Trophoblast cell (in vitro differentiated cells and primary cell): Measurements from ENCODE around the gene SQSTM1.

Experiments
- DNase-seq, 2 donors: peaks; one replicate each; pipeline ENCODE4 v3.0.0-alpha.2; 2016
- H2AFZ ChIP-seq: 2 replicates; pipeline ENCODE4 v1.6.1; 2013; ENCODE audit warnings: low read length, moderate library complexity, mild to moderate bottlenecking; ENCODE audit not compliant: insufficient read depth, poor library complexity
- H2AK5ac ChIP-seq: 2 replicates; pipeline ENCODE4 v1.6.1; 2013; ENCODE audit warnings: mild to moderate bottlenecking, low read length
- H2BK120ac ChIP-seq: 2 replicates; pipeline ENCODE4 v1.6.1; 2013; ENCODE audit warnings: low read length, mild to moderate bottlenecking, moderate library complexity; ENCODE audit not compliant: insufficient read depth, poor library complexity
- H2BK12ac ChIP-seq: 2 replicates; pipeline ENCODE4 v1.6.1; 2013; ENCODE audit warnings: mild to moderate bottlenecking, low read length, moderate library complexity
- H2BK5ac ChIP-seq: 2 replicates; pipeline ENCODE4 v1.6.1; 2013; ENCODE audit warnings: low read length, low read depth, moderate library complexity, mild to moderate bottlenecking; ENCODE audit not compliant: poor library complexity
- H3K14ac ChIP-seq: 2 replicates; pipeline ENCODE4 v1.6.1; 2013; ENCODE audit warnings: mild to moderate bottlenecking, low read length
- H3K18ac ChIP-seq: 2 replicates; pipeline ENCODE4 v1.6.1; 2013; ENCODE audit warnings: mild to moderate bottlenecking, low read length
- H3K23ac ChIP-seq: 2 replicates; pipeline ENCODE4 v1.6.1; 2013; ENCODE audit warnings: low read length
- H3K27ac ChIP-seq: 2 replicates; pipeline ENCODE4 v1.5.1; 2013; ENCODE audit warnings: low read depth, mild to moderate bottlenecking, inconsistent platforms, low read length, moderate library complexity
- H3K27me3 ChIP-seq: 2 replicates; pipeline ENCODE4 v1.6.1; 2013; ENCODE audit warnings: inconsistent platforms, mild to moderate bottlenecking, low read length, moderate library complexity; ENCODE audit not compliant: insufficient read depth
- H3K36me3 ChIP-seq, 2 experiments: 1 replicate in 1 of 2; 2 replicates in 1 of 2; pipeline ENCODE4 v1.6.1; 2013; ENCODE audit warnings: low read length in 2 of 2, mild to moderate bottlenecking in 2 of 2, moderate library complexity in 1 of 2; ENCODE audit not compliant: insufficient read depth in 2 of 2, control insufficient read depth in 1 of 2
- H3K4ac ChIP-seq: 2 replicates; pipeline ENCODE4 v1.6.1; 2013; ENCODE audit warnings: low read depth, mild to moderate bottlenecking, low read length, moderate library complexity
- H3K4me1 ChIP-seq, 2 experiments: 1 replicate in 1 of 2; 2 replicates in 1 of 2; pipeline ENCODE4 v1.6.1; 2013; ENCODE audit warnings: low read length in 2 of 2, mild to moderate bottlenecking in 2 of 2, moderate library complexity in 1 of 2; ENCODE audit not compliant: insufficient read depth in 2 of 2, control insufficient read depth in 1 of 2
- H3K4me2 ChIP-seq: 2 replicates; pipeline ENCODE4 v1.6.1; 2013; ENCODE audit warnings: inconsistent platforms, mild to moderate bottlenecking, low read length, moderate library complexity
- H3K4me3 ChIP-seq: 2 replicates; pipeline ENCODE4 v1.5.1; 2013; ENCODE audit warnings: mild to moderate bottlenecking, low read depth, low read length, inconsistent platforms
- H3K79me1 ChIP-seq: one replicate; pipeline ENCODE4 v1.6.1; 2013; ENCODE audit warnings: low read length
- H3K79me2 ChIP-seq: 2 replicates; pipeline ENCODE4 v1.6.1; 2013; ENCODE audit warnings: low read length, mild to moderate bottlenecking; ENCODE audit not compliant: control insufficient read depth, insufficient read depth, poor library complexity
- H3K9ac ChIP-seq: 2 replicates; pipeline ENCODE4 v1.6.1; 2013; ENCODE audit warnings: mild to moderate bottlenecking, low read length
- H3K9me3 ChIP-seq: 2 replicates; pipeline ENCODE4 v1.6.1; 2013; ENCODE audit warnings: low read depth, mild to moderate bottlenecking, control low read depth, inconsistent platforms, low read length; ENCODE audit not compliant: insufficient read depth
- H4K12ac ChIP-seq: 2 replicates; pipeline ENCODE4 v1.6.1; 2013; ENCODE audit warnings: low read depth, mild to moderate bottlenecking, low read length, moderate library complexity
- H4K8ac ChIP-seq: 2 replicates; pipeline ENCODE4 v1.6.1; 2013; ENCODE audit warnings: low read depth, mild to moderate bottlenecking, low read length, moderate library complexity
- H4K91ac ChIP-seq: one replicate; pipeline ENCODE4 v1.6.1; 2013; ENCODE audit warnings: low read depth, mild to moderate bottlenecking, low read length, moderate library complexity
- whole genome bisulfite sequencing: extraction: QIAGEN DNeasy Blood & Tissue Kit; methylation state at CpG from one replicate; pipeline ENCODE4 v1.1.7; 2013; ENCODE audit warnings: missing lambda C conversion rate; ENCODE audit not compliant: insufficient read length, insufficient coverage; ENCODE audit errors: extremely low coverage; 5-methylcytosine and 5-hydroxymethylcytosine counted together

The SQSTM1 gene

DNA sequence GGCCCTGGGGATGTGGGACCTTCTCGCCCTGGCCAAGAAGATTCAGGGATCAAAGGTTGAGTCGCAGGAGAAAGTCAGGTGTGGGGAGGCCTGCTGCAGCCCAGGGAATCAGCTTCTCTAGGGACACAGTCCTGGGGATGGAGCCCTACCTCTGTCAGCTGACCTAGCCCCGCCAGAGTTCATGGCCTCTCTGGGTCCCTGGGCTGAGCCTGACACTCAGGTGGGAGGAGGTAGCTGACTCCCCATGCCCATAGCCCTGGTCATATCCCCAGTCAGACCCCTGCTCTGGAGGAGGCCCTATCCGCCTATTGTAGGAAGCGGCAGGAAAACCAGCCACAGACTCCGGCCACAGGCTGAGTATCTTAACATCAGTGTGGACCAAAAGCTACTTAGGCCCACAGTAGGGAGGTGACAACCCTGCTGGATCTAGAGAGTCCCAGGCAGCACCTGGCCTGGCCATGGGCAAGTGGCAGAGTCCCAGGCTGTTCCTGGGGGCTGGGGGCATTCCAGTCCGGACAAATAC, 52.9 kb downstream of the SQSTM1 start:
- no peak overlapping the region for H2BK5ac ChIP-seq
- H3K36me3 ChIP-seq: peaks cover 68 to 77% of the 10 kb centered on the region in 2 experiments
- H3K27me3 ChIP-seq: no peaks in the 10 kb centered on the region
- no peak overlapping the region for H3K14ac ChIP-seq
- H3K79me2 ChIP-seq: no peaks in the 10 kb centered on the region
- no peak overlapping the region for H3K4me2 ChIP-seq
- H3K23ac ChIP-seq: no peak overlapping the region
- DNase-seq: no peak
- H3K79me1 ChIP-seq: no peaks in the 10 kb centered on the region
- H3K4me1 ChIP-seq: no peaks in the 10 kb centered on the region
- H4K8ac ChIP-seq: no peak overlapping the region
- no peak overlapping the region for H2BK12ac ChIP-seq
- no peak overlapping the region for H3K27ac ChIP-seq
- H4K91ac ChIP-seq: no peak overlapping the region
- no peak overlapping the region for H2BK120ac ChIP-seq
- H3K9me3 ChIP-seq: peaks cover 2% of the 10 kb centered on the region
- WGBS: no CpG with 5 or more reads among the region's 7 CpGs
- H4K12ac ChIP-seq: no peak overlapping the region
- no peak overlapping the region for H3K4me3 ChIP-seq
- no peak overlapping the region for H3K9ac ChIP-seq
- H3K18ac ChIP-seq: no peak overlapping the region
- H2AK5ac ChIP-seq: no peak overlapping the region
- H2AFZ ChIP-seq: no peak overlapping the region
- no peak overlapping the region for H3K4ac ChIP-seq

- H2AK5ac ChIP-seq: no peak overlapping the region
- H2BK120ac ChIP-seq: no peak overlapping the region
- H2BK12ac ChIP-seq: no peak overlapping the region
- H3K4me2 ChIP-seq: no peak overlapping the region
- no peak overlapping the region for H3K9ac ChIP-seq
- no peak overlapping the region for H3K23ac ChIP-seq
- H3K4me1 ChIP-seq: no peaks in the 10 kb centered on the region
- H3K27me3 ChIP-seq: no peaks in the 10 kb centered on the region
- peaks cover 72 to 77% of the 10 kb centered on the region in 2 experiments for H3K36me3 ChIP-seq
- no peak overlapping the region for H2BK5ac ChIP-seq
- H3K79me1 ChIP-seq: no peaks in the 10 kb centered on the region
- H3K18ac ChIP-seq: no peak overlapping the region
- H3K9me3 ChIP-seq: peaks cover 2% of the 10 kb centered on the region
- H4K91ac ChIP-seq: no peak overlapping the region
- no peak overlapping the region for H3K4me3 ChIP-seq
- no peak overlapping the region for H3K4ac ChIP-seq
- no peak overlapping the region for H2AFZ ChIP-seq
- no peak overlapping the region for H3K27ac ChIP-seq
- no peak overlapping the region for H3K14ac ChIP-seq
- no peak overlapping the region for H4K8ac ChIP-seq
- no peak overlapping the region for H4K12ac ChIP-seq
- H3K79me2 ChIP-seq: no peaks in the 10 kb centered on the region
- WGBS: no CpG with 5 or more reads among the region's 3 CpGs
- DNase-seq: no peak
Measured at GRCh38 chr5:179874136-179874535, 53.4 kb downstream of the SQSTM1 start.

- H3K9ac ChIP-seq: no peak overlapping the region
- H3K14ac ChIP-seq: no peak overlapping the region
- no peak overlapping the region for H2AFZ ChIP-seq
- no CpG with 5 or more reads among the region's 28 CpGs for WGBS
- no peaks in the 10 kb centered on the region for H3K79me2 ChIP-seq
- H2BK5ac ChIP-seq: no peak overlapping the region
- H3K4me3 ChIP-seq: no peak overlapping the region
- H3K27me3 ChIP-seq: no peaks in the 10 kb centered on the region
- no peak overlapping the region for H4K8ac ChIP-seq
- H4K12ac ChIP-seq: no peak overlapping the region
- H2BK12ac ChIP-seq: no peak overlapping the region
- no peak overlapping the region for H3K4ac ChIP-seq
- no peaks in the 10 kb centered on the region for H3K4me1 ChIP-seq
- H3K27ac ChIP-seq: no peak overlapping the region
- no peak overlapping the region for H3K4me2 ChIP-seq
- DNase-seq: no peak
- no peak overlapping the region for H4K91ac ChIP-seq
- H3K79me1 ChIP-seq: no peaks in the 10 kb centered on the region
- no peak overlapping the region for H2AK5ac ChIP-seq
- H2BK120ac ChIP-seq: no peak overlapping the region
- peaks cover 3% of the 10 kb centered on the region for H3K9me3 ChIP-seq
- no peak overlapping the region for H3K18ac ChIP-seq
- H3K23ac ChIP-seq: no peak overlapping the region
- H3K36me3 ChIP-seq: peaks cover 73 to 78% of the 10 kb centered on the region in 2 experiments
Measured at GRCh38 chr5:179874536-179875292, 54.0 kb downstream of the SQSTM1 start.

- Histone ChIP-seq H4K91ac (no peak overlapping the region), H2AFZ (no peak overlapping the region), H3K4me1 (no peaks in the 10 kb centered on the region), H3K4me3 (no peak overlapping the region), H3K79me1 (no peaks in the 10 kb centered on the region), H3K23ac (no peak overlapping the region), H3K79me2 (no peaks in the 10 kb centered on the region), H4K8ac (no peak overlapping the region), H3K36me3 (peaks cover 71 to 75% of the 10 kb centered on the region in 2 experiments), H3K4ac (no peak overlapping the region), H3K27me3 (no peaks in the 10 kb centered on the region), H3K9ac (no peak overlapping the region), H2BK120ac (no peak overlapping the region), H4K12ac (no peak overlapping the region), H2BK5ac (no peak overlapping the region), H2BK12ac (no peak overlapping the region), H3K4me2 (no peak overlapping the region), H3K18ac (no peak overlapping the region), H3K14ac (no peak overlapping the region), H2AK5ac (no peak overlapping the region), H3K27ac (no peak overlapping the region), H3K9me3 (peaks cover 3% of the 10 kb centered on the region)
- no CpG with 5 or more reads among the region's 16 CpGs for WGBS
- DNase-seq: no peak
Measured at GRCh38 chr5:179875741-179876609, 55.3 kb downstream of the SQSTM1 start.
